ENCODE data around the gene OCSTAMP.

The OCSTAMP gene

GRCh38 chr20:46551522-46552381 is 1.3 kb upstream of the OCSTAMP start:
- Histone ChIP-seq H3K27me3 (ENCODE audit: control insufficient read depth, insufficient read depth, low read length) (no peaks in the 10 kb centered on the region), H3K27ac (ENCODE audit: low read depth, low read length) (peak overlapping the region; percentile 87), H3K36me3 (ENCODE audit: control insufficient read depth, insufficient read depth, low read length) (no peaks in the 10 kb centered on the region), H3K9me3 (ENCODE audit: control insufficient read depth, insufficient read depth, low read length) (no peaks in the 10 kb centered on the region), H3K4me1 (ENCODE audit: control insufficient read depth, insufficient read depth, low read length) (peaks cover 30% of the 10 kb centered on the region), H3K9ac (ENCODE audit: low read depth, low read length) (peak overlapping the region; percentile 52; the same call in 1 of the 2 replicates), H3K4me3 (ENCODE audit: low read depth, low read length) (no peak overlapping the region)

GRCh38 chr20:46549188-46549972 is 1.1 kb downstream of the OCSTAMP start:
- peaks cover 18% of the 10 kb centered on the region for H3K4me1 ChIP-seq (ENCODE audit: control insufficient read depth, insufficient read depth, low read length)

GRCh38 chr20:46548688-46549087 is 1.8 kb downstream of the OCSTAMP start:
- Histone ChIP-seq H3K4me1 (ENCODE audit: control insufficient read depth, insufficient read depth, low read length) (peaks cover 18% of the 10 kb centered on the region), H3K36me3 (ENCODE audit: control insufficient read depth, insufficient read depth, low read length) (no peaks in the 10 kb centered on the region), H3K9me3 (ENCODE audit: control insufficient read depth, insufficient read depth, low read length) (no peaks in the 10 kb centered on the region), H3K9ac (ENCODE audit: low read depth, low read length) (no peak overlapping the region), H3K27me3 (ENCODE audit: control insufficient read depth, insufficient read depth, low read length) (no peaks in the 10 kb centered on the region), H3K4me3 (ENCODE audit: low read depth, low read length) (no peak overlapping the region), H3K27ac (ENCODE audit: low read depth, low read length) (no peak overlapping the region)

More at GRCh38 chr20:46549188-46549972, 1.1 kb downstream of the OCSTAMP start:
- H3K27ac ChIP-seq (ENCODE audit: low read depth, low read length), result no peak overlapping the region
- no peak overlapping the region for H3K9ac ChIP-seq (ENCODE audit: low read depth, low read length)
- no peak overlapping the region for H3K4me3 ChIP-seq (ENCODE audit: low read depth, low read length)
- no peaks in the 10 kb centered on the region for H3K36me3 ChIP-seq (ENCODE audit: control insufficient read depth, insufficient read depth, low read length)
- no peaks in the 10 kb centered on the region for H3K9me3 ChIP-seq (ENCODE audit: control insufficient read depth, insufficient read depth, low read length)
- H3K27me3 ChIP-seq (ENCODE audit: control insufficient read depth, insufficient read depth, low read length), result no peaks in the 10 kb centered on the region

- H3K9ac ChIP-seq (ENCODE audit: low read depth, low read length), result no peak overlapping the region
- H3K9me3 ChIP-seq (ENCODE audit: control insufficient read depth, insufficient read depth, low read length), result no peaks in the 10 kb centered on the region
- no peaks in the 10 kb centered on the region for H3K27me3 ChIP-seq (ENCODE audit: control insufficient read depth, insufficient read depth, low read length)
- H3K27ac ChIP-seq (ENCODE audit: low read depth, low read length), result no peak overlapping the region
- no peak overlapping the region for H3K4me3 ChIP-seq (ENCODE audit: low read depth, low read length)
- H3K36me3 ChIP-seq (ENCODE audit: control insufficient read depth, insufficient read depth, low read length), result no peaks in the 10 kb centered on the region
- H3K4me1 ChIP-seq (ENCODE audit: control insufficient read depth, insufficient read depth, low read length), result peaks cover 17% of the 10 kb centered on the region
Observed at GRCh38 chr20:46547995-46548394, 2.5 kb downstream of the OCSTAMP start.

GRCh38 chr20:46546936-46547335 is 3.5 kb downstream of the OCSTAMP start:
- H3K4me1 ChIP-seq (ENCODE audit: control insufficient read depth, insufficient read depth, low read length), result peaks cover 7% of the 10 kb centered on the region
- no peak overlapping the region for H3K4me3 ChIP-seq (ENCODE audit: low read depth, low read length)
- no peaks in the 10 kb centered on the region for H3K9me3 ChIP-seq (ENCODE audit: control insufficient read depth, insufficient read depth, low read length)
- H3K27me3 ChIP-seq (ENCODE audit: control insufficient read depth, insufficient read depth, low read length), result no peaks in the 10 kb centered on the region
- no peak overlapping the region for H3K27ac ChIP-seq (ENCODE audit: low read depth, low read length)
- H3K36me3 ChIP-seq (ENCODE audit: control insufficient read depth, insufficient read depth, low read length), result no peaks in the 10 kb centered on the region
- no peak overlapping the region for H3K9ac ChIP-seq (ENCODE audit: low read depth, low read length)

- Histone ChIP-seq H3K27me3 (ENCODE audit: control insufficient read depth, insufficient read depth, low read length) (no peaks in the 10 kb centered on the region), H3K9ac (ENCODE audit: low read depth, low read length) (no peak overlapping the region), H3K27ac (ENCODE audit: low read depth, low read length) (no peak overlapping the region), H3K36me3 (ENCODE audit: control insufficient read depth, insufficient read depth, low read length) (no peaks in the 10 kb centered on the region), H3K9me3 (ENCODE audit: control insufficient read depth, insufficient read depth, low read length) (no peaks in the 10 kb centered on the region), H3K4me3 (ENCODE audit: low read depth, low read length) (no peak overlapping the region), H3K4me1 (ENCODE audit: control insufficient read depth, insufficient read depth, low read length) (peaks cover under 1% of the 10 kb centered on the region)
Observed at GRCh38 chr20:46546298-46546697, 4.2 kb downstream of the OCSTAMP start.

GRCh38 chr20:46545827-46546138 is 4.7 kb downstream of the OCSTAMP start:
- Histone ChIP-seq H3K9ac (ENCODE audit: low read depth, low read length) (no peak overlapping the region), H3K36me3 (ENCODE audit: control insufficient read depth, insufficient read depth, low read length) (no peaks in the 10 kb centered on the region), H3K9me3 (ENCODE audit: control insufficient read depth, insufficient read depth, low read length) (no peaks in the 10 kb centered on the region), H3K4me3 (ENCODE audit: low read depth, low read length) (no peak overlapping the region), H3K27me3 (ENCODE audit: control insufficient read depth, insufficient read depth, low read length) (no peaks in the 10 kb centered on the region), H3K27ac (ENCODE audit: low read depth, low read length) (no peak overlapping the region), H3K4me1 (ENCODE audit: control insufficient read depth, insufficient read depth, low read length) (no peaks in the 10 kb centered on the region)

GRCh38 chr20:46545077-46545826 is 5.2 kb downstream of the OCSTAMP start:
- Histone ChIP-seq H3K27me3 (ENCODE audit: control insufficient read depth, insufficient read depth, low read length) (no peaks in the 10 kb centered on the region), H3K9me3 (ENCODE audit: control insufficient read depth, insufficient read depth, low read length) (no peaks in the 10 kb centered on the region), H3K4me3 (ENCODE audit: low read depth, low read length) (no peak overlapping the region), H3K36me3 (ENCODE audit: control insufficient read depth, insufficient read depth, low read length) (no peaks in the 10 kb centered on the region), H3K4me1 (ENCODE audit: control insufficient read depth, insufficient read depth, low read length) (no peaks in the 10 kb centered on the region), H3K27ac (ENCODE audit: low read depth, low read length) (no peak overlapping the region), H3K9ac (ENCODE audit: low read depth, low read length) (no peak overlapping the region)

- Histone ChIP-seq H3K4me1 (ENCODE audit: control insufficient read depth, insufficient read depth, low read length) (no peaks in the 10 kb centered on the region), H3K9ac (ENCODE audit: low read depth, low read length) (no peak overlapping the region), H3K27me3 (ENCODE audit: control insufficient read depth, insufficient read depth, low read length) (no peaks in the 10 kb centered on the region), H3K4me3 (ENCODE audit: low read depth, low read length) (no peak overlapping the region), H3K9me3 (ENCODE audit: control insufficient read depth, insufficient read depth, low read length) (no peaks in the 10 kb centered on the region), H3K36me3 (ENCODE audit: control insufficient read depth, insufficient read depth, low read length) (no peaks in the 10 kb centered on the region), H3K27ac (ENCODE audit: low read depth, low read length) (no peak overlapping the region)
Observed at GRCh38 chr20:46544576-46544975, 5.9 kb downstream of the OCSTAMP start.

- Histone ChIP-seq H3K4me1 (ENCODE audit: control insufficient read depth, insufficient read depth, low read length) (0 out of 2 replicates have a peak, but pooled peaks cover 3% of the 10 kb centered on the region), H3K4me3 (ENCODE audit: low read depth, low read length) (no peak overlapping the region), H3K27me3 (ENCODE audit: control insufficient read depth, insufficient read depth, low read length) (no peaks in the 10 kb centered on the region), H3K9ac (ENCODE audit: low read depth, low read length) (no peak overlapping the region), H3K27ac (ENCODE audit: low read depth, low read length) (no peak overlapping the region), H3K9me3 (ENCODE audit: control insufficient read depth, insufficient read depth, low read length) (no peaks in the 10 kb centered on the region), H3K36me3 (ENCODE audit: control insufficient read depth, insufficient read depth, low read length) (no peaks in the 10 kb centered on the region)
Observed at GRCh38 chr20:46543959-46544358, 6.5 kb downstream of the OCSTAMP start.

All from HUES48 (cell line).